HG02885 (cell line): ENCODE data around the gene APOA5.
"Not testable (repeated sequence)": the region's sequence is repeated elsewhere in the genome, so short reads cannot be mapped to it uniquely, and the experiment has no call there.

Experiments
- ATAC-seq: cut with Tn5 transposase; IDR thresholded peaks from one replicate; pipeline ENCODE4 v1.9.1; 2021; ENCODE audit warnings: mild to moderate bottlenecking; ENCODE audit not compliant: unreplicated experiment, poor library complexity

Gene APOA5

DNA sequence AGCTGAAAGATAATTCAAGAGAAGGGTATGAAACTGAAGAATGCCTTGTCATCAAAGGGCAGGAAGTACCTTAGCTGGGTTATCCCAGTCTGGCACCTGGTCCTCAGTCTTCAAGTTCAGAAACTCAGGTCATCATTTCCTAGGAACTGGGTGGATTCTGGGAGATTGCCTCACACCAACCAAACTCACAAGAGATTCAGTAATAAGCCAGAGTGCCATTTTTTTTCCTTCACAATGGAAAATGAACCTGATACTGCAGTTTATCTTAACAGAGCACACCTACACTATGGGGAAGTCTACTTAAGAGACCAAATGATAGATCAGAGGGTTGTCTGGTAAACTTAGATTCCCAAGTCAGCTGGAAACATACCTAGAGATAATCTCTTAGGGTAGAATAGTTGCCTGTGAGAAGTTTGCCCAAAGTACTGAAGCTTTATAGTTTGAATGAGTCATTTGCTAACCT lies 15.1 kb downstream of the APOA5 start:
- ATAC-seq: no peak

GRCh38 chr11:116775975-116776374 lies 15.7 kb downstream of the APOA5 start:
- no peak for ATAC-seq

DNA sequence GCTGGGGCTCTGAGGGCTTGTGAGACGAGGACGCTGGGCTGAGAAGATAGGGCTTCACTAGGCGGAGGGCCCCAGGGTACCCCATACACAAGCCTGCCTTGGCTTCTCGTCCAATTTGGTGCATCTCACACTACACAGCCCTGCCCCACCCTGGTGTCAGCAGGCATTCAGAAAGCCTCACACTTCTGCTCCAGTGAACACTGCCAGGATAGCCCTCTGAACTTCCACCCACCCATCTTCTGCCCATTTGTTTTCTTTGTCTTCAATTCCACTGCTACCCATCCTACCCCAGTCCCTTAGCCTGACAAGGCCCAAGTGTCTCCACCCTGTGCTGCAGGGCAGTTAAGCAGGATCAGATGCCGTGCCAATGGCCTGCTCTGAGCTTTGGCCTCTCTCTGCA lies 17.0 kb downstream of the APOA5 start:
- no peak for ATAC-seq

DNA sequence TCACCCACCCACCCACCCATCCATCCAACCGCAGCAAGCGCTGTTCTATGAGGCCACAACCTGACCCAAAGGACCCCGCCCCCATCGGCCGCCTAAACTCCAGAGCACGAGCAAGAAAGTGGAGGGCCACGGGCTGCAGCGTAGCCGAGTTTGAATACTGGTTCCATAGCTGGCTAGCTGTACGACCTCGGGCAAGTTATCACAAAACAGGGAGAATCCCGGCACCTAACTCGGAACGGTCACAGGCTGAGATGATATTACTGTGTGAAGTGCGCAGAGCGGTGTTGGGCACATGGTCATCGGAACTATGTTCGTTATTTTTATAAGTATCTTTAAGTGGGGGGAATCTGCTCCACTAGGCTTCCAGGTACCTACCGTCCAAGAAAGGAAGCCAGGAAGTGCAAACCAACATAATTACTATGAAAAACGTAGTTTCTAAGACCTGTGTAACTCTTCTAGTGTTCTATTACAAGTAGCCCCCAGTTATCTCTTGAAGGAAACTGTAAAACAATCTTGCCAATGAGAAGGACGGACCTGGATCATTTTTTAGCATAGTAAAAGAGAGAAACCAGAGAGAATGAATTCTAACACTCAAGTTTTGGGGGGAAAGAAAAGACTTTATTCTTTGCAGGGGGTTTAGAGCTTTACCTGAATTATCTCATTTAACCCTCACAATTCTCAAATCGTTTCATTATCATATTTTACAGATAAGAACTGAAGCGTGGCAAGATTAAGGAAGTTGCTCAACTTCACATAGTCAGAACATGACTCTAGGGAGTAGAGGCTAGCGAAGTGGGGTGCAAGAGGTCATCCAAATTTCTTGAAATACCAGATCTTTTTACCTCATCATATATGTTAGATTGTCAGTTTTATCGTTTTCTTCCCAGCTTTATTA lies 18.2 kb downstream of the APOA5 start:
- peak; percentile 43 for ATAC-seq

DNA sequence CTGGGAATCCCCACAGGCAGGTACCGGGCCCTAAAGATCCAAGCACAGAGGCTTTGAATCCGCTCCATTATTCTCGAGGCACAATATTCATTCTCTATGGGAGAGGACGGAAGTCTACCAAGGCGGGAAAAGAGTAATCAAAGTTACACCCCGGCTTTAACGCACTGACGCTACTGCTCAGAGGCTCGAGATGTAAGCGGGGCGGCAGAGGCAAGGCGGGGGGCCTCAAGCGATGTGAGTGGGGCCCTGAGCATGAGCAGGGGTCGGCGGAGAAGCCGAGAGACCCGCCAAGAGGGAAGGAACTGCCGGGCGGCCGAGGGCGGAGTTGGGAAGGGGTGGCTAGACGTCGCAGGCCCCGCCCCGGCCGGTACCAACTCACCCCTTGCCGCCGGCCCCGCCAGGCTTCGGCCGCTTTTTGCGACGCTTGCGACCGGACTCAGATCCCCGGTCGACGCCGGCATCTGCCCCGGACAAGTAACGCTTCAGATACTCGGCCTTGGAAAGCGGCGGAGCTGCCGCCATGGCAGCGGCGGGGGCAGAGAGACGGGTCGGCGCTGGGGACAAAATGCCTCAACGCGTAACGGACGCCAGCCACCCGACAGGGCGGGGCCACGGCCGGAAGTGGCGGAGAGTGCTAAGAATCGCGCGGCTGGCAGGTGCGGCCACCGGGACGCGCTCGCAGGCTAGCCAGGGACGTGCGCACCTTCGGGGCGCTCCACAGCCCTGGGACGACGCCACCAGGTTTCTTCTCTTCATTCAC lies 19.1 kb downstream of the APOA5 start, which contains the start of gene BUD13:
Gene BUD13, minus strand, starts transcription at position 545 of the 760 bp plus-strand sequence. Its CDS starts 23 bp downstream, at position 522.
- peak; percentile 86 for ATAC-seq

DNA sequence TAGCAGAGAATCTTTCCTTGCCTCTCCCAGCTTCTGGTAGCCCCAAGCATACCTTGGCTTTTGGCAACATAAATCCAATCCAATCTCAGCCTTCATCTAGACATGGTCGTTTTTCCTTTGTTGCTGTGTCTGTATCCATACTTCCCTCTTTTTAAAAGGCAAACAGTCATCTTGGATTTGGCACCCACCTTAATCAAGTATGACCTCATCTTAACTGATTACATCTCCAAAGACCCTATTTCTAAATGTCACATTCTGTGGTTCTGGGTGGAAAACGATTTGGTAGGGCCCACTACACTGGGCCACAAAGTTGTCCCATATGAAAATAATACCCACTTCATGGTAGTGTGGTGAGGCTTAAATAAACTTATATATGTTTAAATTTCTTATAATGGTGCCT lies 19.7 kb downstream of the APOA5 start:
- ATAC-seq: no peak

DNA sequence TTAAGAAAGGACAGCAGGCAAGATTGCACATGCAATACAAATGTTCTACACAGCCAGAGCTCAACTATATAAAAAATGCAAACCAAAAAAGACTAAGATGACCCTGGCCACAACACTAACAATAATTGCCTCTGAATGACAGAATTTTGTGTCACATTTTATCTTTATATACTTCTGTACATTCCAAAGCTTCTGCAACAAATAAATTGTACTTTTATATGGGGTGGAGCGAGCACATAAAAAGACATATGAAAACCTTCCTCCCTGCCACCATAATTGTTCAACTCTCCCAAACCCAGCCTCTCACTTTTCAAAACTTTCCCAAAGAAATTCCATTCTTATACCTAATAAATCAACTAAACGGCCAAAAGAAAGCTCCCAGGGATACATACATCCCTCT lies 29.5 kb downstream of the APOA5 start:
- no peak for ATAC-seq

GRCh38 chr11:116756044-116756443 lies 35.6 kb downstream of the APOA5 start:
- ATAC-seq: not testable (repeated sequence)

- no peak for ATAC-seq
These were observed 41.5 kb downstream of the APOA5 start for GRCh38 chr11:116750070-116750718.

- ATAC-seq: no peak
These were observed 49.6 kb downstream of the APOA5 start for GRCh38 chr11:116742104-116742503.

DNA sequence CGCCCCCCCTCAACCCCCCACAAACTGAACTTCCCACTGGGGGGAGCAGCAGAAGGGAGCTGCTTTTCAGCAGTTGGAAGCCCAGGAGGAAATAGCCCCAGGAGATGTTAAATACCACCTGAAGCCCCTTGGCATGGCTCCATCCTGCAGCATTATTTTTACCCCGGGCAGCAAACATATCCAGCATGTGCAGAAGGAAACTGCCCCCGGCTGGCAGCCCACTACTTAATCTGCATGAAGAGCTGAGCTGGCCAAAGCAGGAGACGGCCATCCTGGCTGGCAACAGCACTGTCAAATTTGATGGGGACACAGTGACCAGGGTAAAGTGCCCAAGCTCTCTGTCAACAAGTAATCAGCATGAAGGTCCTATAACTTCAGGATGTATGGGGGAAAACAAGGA lies 50.9 kb downstream of the APOA5 start:
- ATAC-seq: no peak
